Activated T-cell treated with anti-CD3 and anti-CD28 coated beads, Interleukin-2, amount 50 U/mL, for 24 hours (primary cell): ENCODE results near the gene ADRB1.
A peak's percentile ranks its signal among the peaks of the same experiment; 100 is the strongest.

ENCODE experiments used
- DNase-seq: peaks from one replicate; pipeline ENCODE4 v3.0.0-alpha.2; 2020
- H3K27ac Mint-ChIP-seq: 2 replicates; pipeline ENCODE4 v1.8.0; 2020; ENCODE audit warnings: mild to moderate bottlenecking, mixed read lengths
- H3K27me3 Mint-ChIP-seq: 2 replicates; pipeline ENCODE4 v1.8.0; 2020; ENCODE audit warnings: mixed read lengths
- H3K36me3 Mint-ChIP-seq: 2 replicates; pipeline ENCODE4 v1.8.0; 2020; ENCODE audit warnings: low read depth, mixed read lengths
- H3K4me1 Mint-ChIP-seq: 2 replicates; pipeline ENCODE4 v1.8.0; 2020; ENCODE audit warnings: low read depth, mixed read lengths
- H3K4me3 Mint-ChIP-seq: 2 replicates; pipeline ENCODE4 v1.8.0; 2020; ENCODE audit warnings: mild to moderate bottlenecking, moderate library complexity, mixed read lengths
- H3K9me3 Mint-ChIP-seq: 2 replicates; pipeline ENCODE4 v1.8.0; 2020; ENCODE audit warnings: mixed read lengths

ADRB1 gene

DNA sequence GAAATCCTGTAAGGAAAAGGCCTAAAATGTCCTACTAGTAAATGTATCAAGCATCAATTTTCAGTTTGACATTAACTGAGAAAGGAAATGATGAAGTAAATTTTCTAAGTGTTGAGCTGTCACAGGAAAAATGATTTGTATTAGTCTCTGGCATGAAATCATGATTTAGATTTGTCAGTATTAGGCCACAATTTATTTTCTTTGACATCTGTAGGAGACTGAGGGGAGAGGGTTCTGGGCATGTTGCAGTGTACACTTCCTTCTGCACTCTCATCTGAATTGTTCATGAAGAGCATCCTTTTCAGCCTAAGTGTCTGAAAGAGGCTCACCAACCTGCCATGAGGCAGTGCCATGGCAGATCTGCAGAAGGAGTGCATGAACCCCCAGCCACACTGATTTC is 15.9 kb downstream of the ADRB1 start:
- Mint-ChIP-seq H3K4me3 (no peak overlapping the region), H3K27ac (no peak overlapping the region), H3K4me1 (peaks cover 8% of the 10 kb centered on the region), H3K9me3 (no peaks in the 10 kb centered on the region), H3K36me3 (no peaks in the 10 kb centered on the region), H3K27me3 (peaks cover 13% of the 10 kb centered on the region)
- no peak for DNase-seq

DNA sequence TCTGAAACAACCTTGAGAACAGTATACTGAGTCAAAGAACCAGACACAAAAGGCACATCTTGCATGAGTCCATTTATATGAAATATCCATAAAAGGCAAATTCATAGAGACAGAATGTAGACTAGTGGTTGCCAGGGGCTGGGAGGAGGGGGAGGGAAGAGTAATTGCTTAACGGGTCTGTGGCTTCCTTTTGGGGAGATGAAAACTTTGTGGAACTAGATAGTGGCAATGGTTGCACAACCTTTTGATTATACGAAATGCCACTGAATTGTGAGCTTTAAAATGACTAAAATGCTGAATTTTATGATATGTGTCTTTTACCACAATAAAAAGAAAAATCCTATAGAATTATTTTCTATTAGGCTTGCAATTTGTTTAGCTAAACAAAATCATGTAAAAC is 16.8 kb downstream of the ADRB1 start:
- Mint-ChIP-seq H3K4me3 (no peak overlapping the region), H3K27me3 (peaks cover 9% of the 10 kb centered on the region)

DNA sequence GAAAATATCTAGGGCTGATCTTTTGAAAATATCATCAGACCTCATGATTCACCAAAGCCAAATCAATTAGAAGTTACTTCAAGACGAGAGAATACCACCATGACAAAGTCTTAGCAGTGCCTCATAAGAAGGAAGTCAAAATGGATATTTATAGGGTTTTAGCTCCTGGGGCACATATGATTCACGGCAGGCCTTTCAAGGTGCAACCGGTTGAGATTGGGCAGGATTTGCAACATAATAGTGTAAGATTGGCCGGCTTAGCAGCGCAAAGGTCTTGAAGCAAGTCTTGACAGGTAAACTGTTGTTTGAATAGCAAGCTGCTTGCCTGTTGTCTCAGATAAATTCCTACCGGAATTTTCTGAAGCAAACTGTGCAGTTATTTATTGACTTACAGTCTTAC is 17.5 kb downstream of the ADRB1 start:
- peaks cover 8% of the 10 kb centered on the region for H3K4me1 Mint-ChIP-seq
- H3K27ac Mint-ChIP-seq: no peak overlapping the region
- DNase-seq: no peak
- peaks cover 8% of the 10 kb centered on the region for H3K27me3 Mint-ChIP-seq
- H3K36me3 Mint-ChIP-seq: no peaks in the 10 kb centered on the region
- H3K9me3 Mint-ChIP-seq: no peaks in the 10 kb centered on the region
- no peak overlapping the region for H3K4me3 Mint-ChIP-seq

More for the DNA sequence above, 16.8 kb downstream of the ADRB1 start:
- no peak for DNase-seq
- Mint-ChIP-seq H3K9me3 (no peaks in the 10 kb centered on the region), H3K36me3 (no peaks in the 10 kb centered on the region), H3K27ac (no peak overlapping the region), H3K4me1 (peaks cover 8% of the 10 kb centered on the region)

DNA sequence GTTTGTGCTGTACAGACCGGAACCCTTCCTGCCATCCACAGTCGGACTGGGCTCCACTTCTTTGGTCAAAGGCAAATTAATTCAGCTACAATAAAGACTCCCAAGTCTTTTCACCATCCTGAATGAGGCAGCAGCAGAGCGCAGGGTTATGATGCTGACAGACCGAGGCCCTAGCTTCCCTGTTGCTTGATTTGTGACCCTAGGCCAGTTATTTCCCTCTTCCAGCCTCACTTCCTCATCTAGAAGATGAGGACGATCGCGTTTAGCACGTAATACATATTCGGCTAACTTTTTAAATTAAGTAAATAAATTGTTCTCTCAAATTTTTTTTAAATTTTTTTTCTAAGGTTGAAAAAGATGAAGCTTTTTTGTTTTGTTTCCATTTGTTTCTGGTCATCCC is 18.1 kb downstream of the ADRB1 start:
- Mint-ChIP-seq H3K27me3 (peaks cover 8% of the 10 kb centered on the region), H3K9me3 (no peaks in the 10 kb centered on the region), H3K36me3 (no peaks in the 10 kb centered on the region), H3K4me3 (no peak overlapping the region), H3K4me1 (peaks cover 8% of the 10 kb centered on the region), H3K27ac (no peak overlapping the region)
- DNase-seq: no peak

DNA sequence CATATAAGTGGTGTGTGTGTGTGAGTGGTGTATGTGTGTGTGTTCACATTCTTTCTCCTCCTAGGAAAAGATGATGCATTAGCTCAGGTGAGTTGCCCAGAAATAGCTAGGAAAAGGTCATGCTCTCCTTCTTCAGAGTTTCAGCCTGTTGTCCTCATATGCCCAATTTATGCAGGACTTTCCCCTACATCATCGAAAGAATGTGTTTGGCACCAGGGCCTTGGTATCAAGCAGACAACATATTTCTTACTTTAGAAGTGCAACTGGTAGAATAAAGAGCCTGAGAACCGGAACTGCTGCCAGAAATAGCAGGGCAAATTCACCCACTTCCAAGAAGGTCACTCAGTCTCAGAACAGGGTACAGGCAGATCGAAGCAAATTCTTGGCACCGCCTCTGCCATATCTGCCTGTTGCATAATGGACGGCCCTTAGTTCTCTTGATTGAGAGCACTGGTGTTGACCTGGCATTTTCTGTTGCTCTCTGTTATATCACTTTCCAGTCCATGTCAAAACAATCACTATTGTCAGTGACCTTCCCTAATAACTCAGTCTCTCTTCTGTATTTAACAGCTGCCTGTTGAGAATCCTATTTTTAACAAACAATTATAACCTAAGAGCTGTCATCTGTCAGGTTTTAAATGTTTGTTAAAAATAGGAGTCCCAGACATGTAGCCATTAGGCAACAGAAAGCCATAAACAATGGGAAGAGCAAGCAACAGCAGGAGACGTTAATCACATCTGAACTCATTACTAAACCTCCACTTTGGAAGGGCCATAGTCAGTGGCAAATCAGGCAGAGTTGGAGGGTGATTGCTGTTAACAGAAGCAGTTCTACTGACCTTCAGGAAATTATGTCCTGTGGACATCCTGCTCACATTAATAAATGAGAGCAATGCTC is 20.7 kb downstream of the ADRB1 start:
- peaks cover 8% of the 10 kb centered on the region for H3K27me3 Mint-ChIP-seq
- no peaks in the 10 kb centered on the region for H3K9me3 Mint-ChIP-seq
- no peak overlapping the region for H3K4me3 Mint-ChIP-seq
- no peak for DNase-seq
- H3K27ac Mint-ChIP-seq: no peak overlapping the region
- H3K36me3 Mint-ChIP-seq: no peaks in the 10 kb centered on the region
- peaks cover 16% of the 10 kb centered on the region for H3K4me1 Mint-ChIP-seq

DNA sequence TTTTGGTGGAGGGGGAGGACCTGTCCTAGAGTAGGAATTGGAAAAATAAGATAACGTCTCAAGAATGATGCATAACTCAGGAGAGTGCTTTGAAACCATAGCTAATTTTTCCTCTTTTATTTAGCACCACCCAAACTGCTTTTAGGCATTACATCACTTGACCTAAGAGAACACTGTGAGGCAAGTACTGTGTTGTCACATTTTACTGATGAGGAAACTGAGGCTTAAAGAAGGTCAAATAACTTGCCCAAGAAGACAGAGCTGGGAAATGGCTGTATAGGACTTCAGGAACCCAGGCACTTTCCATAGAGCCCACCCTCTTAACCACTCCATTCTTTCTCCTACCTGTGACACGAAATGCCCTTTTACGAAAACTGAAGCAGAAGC is 21.4 kb downstream of the ADRB1 start:
- no peaks in the 10 kb centered on the region for H3K36me3 Mint-ChIP-seq
- peaks cover 14% of the 10 kb centered on the region for H3K4me1 Mint-ChIP-seq
- no peak for DNase-seq
- no peaks in the 10 kb centered on the region for H3K9me3 Mint-ChIP-seq
- H3K4me3 Mint-ChIP-seq: no peak overlapping the region
- H3K27ac Mint-ChIP-seq: no peak overlapping the region
- H3K27me3 Mint-ChIP-seq: peaks cover 8% of the 10 kb centered on the region

DNA sequence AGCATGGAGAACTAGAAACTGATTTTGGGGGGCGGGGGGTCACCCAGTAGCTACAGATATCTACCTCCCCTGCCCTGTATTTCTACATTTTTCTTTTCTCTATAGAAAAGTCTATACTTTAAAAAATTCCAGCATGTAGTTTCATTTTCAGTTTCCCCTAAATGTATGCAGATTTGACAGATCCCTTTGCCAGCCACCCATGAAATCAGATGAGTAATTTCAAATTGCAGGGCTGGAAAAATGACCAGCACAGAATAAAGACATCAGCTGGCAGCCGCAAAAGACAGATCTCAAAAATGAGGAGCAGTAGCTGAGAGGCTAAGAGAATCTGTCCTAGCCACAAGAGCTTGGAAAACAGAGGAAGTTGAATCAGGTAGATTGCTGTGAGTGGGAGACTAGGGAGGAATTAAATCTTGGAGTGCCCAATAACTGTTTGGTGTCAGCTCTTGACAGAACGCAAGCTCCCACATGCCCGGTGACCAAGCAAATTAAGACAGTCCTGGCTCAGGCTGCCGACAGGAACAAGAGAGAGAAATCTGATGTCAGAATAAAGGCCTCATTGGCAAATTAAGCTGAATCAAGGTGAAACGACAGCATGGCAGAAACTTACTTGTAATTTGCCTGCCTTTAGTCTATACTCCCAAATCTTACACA is 24.5 kb downstream of the ADRB1 start:
- Mint-ChIP-seq H3K4me3 (no peak overlapping the region), H3K27me3 (peaks cover 4% of the 10 kb centered on the region), H3K36me3 (no peaks in the 10 kb centered on the region), H3K4me1 (peaks cover 13% of the 10 kb centered on the region), H3K9me3 (no peaks in the 10 kb centered on the region), H3K27ac (peak overlapping the region; percentile 18)
- DNase-seq: no peak

DNA sequence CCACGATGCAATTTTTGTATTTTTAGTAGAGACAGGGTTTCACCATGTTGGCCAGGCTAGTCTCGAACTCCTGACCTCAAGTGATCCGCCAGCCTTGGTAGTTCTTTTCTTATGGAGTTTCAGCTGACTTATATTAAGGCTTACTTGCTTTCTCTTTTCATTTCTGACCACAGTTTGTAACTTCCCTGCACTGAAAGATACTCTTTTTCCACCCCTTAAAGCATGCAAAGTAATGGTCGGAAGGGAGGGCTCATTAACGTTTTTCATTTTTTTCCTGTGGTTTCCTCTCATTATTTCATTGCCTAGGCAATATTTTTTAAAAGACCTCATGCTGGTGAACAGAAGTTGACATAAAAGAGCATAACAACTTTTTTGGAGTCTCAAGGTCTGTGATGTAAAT is 27.0 kb downstream of the ADRB1 start:
- Mint-ChIP-seq H3K4me1 (peaks cover 22% of the 10 kb centered on the region), H3K27ac (no peak overlapping the region), H3K36me3 (no peaks in the 10 kb centered on the region), H3K4me3 (no peak overlapping the region), H3K9me3 (no peaks in the 10 kb centered on the region), H3K27me3 (no peaks in the 10 kb centered on the region)
- DNase-seq: no peak

DNA sequence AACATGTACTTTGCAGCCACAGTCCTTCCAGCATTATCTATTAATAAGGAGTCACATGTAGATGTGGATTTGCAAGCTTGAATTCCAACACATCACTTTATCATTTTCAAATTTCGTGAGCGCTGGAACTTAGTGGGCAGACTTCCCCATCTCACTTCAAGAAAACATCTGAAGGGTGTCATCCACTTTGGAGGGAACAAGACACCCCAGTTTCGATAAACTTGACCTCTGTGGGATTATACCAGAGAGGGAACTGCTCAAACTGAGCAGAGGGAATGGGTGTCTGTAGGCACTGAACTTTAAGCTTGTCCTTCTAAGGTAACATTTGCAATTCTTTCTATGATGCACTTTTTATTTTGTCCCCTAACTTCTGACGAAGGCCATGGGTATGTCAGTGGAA is 27.5 kb downstream of the ADRB1 start:
- Mint-ChIP-seq H3K36me3 (no peaks in the 10 kb centered on the region), H3K4me1 (peaks cover 22% of the 10 kb centered on the region), H3K27ac (no peak overlapping the region)

DNA sequence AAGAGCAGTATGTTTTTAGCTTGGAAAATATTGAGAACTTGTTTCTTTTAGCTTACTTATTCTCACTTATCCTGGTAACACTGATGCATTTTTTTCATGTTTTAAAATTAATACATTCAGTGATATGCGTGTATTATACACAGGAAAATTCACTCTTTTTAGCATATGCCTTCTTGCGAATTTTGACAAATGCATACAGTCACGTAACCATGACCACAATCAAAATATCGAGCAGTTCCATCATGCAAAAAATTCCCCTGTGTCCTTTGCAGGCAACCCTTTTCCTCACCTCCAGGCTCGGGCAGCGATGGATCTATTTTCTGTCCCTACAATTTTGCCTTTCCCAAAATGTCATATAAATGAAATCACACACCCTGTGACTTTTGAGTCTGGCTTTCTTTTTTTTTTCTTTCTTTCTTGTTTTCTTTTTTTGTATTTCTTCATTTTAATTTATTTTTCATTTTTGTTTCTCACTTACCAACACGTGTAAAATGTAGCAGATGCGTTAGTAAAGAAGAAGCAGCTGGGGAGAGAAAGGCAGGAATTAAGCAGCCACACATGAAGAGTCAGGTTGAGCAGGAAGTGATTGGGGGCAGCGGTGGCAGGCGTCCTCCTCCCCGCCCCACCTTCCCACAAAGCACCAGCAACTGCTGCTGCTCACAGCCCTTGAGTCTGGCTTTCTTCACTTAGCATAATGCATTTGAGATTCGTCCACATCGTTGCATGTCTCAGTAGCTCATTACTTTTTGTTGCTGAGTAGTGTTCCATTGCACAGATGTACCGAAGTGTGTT is 29.9 kb downstream of the ADRB1 start:
- no peak overlapping the region for H3K4me3 Mint-ChIP-seq
- H3K4me1 Mint-ChIP-seq: peaks cover 15% of the 10 kb centered on the region
- H3K36me3 Mint-ChIP-seq: no peaks in the 10 kb centered on the region
- H3K9me3 Mint-ChIP-seq: no peaks in the 10 kb centered on the region
- H3K27ac Mint-ChIP-seq: no peak overlapping the region
- no peak for DNase-seq
- H3K27me3 Mint-ChIP-seq: no peaks in the 10 kb centered on the region

More for the DNA sequence above, 27.5 kb downstream of the ADRB1 start:
- no peak for DNase-seq
- no peaks in the 10 kb centered on the region for H3K9me3 Mint-ChIP-seq
- no peaks in the 10 kb centered on the region for H3K27me3 Mint-ChIP-seq
- no peak overlapping the region for H3K4me3 Mint-ChIP-seq

DNA sequence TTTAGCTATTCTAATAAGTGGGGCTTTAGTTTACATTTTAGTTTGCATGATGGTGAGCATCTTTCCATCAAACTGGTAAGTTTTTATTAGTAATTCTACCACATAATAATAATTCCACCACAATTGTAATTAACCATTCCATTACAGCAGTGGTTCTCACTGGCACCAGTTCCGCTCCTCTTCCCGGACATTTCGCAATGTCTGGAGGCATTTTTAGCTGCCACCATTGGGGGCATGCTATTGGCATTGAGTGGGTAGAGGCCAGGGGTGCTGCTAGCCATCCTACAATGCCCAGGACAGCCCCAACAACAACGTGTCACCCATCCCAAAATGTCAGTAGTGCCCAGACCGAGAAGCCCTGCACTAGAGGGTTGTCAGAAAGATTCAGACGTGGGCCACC is 31.4 kb downstream of the ADRB1 start:
- H3K9me3 Mint-ChIP-seq: no peaks in the 10 kb centered on the region
- H3K36me3 Mint-ChIP-seq: no peaks in the 10 kb centered on the region
- no peaks in the 10 kb centered on the region for H3K27me3 Mint-ChIP-seq
- peaks cover 14% of the 10 kb centered on the region for H3K4me1 Mint-ChIP-seq
- no peak for DNase-seq
- no peak overlapping the region for H3K27ac Mint-ChIP-seq
- H3K4me3 Mint-ChIP-seq: no peak overlapping the region

DNA sequence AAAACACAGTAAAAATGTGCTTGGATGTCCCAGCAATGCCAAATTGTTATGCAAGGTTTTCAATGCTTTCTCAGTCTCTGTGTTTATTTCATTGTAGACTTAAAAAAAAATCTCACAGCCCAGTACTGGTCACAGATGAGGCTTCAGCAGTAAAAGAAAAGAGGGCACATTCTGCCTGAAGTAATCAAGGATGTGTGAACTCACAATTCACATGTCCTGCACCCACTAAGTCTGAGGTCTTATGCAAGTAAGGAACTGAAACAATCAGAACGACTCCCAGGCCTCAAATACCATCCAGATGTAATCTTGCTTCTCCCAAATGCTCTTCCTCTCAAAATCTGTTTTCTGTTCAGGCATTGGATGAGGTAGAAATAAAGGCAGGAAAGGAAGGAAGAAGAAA is 33.7 kb downstream of the ADRB1 start:
- no peak overlapping the region for H3K4me3 Mint-ChIP-seq
- H3K36me3 Mint-ChIP-seq: no peaks in the 10 kb centered on the region
- H3K27me3 Mint-ChIP-seq: no peaks in the 10 kb centered on the region
- H3K27ac Mint-ChIP-seq: no peak overlapping the region
- H3K4me1 Mint-ChIP-seq: peaks cover 10% of the 10 kb centered on the region
- H3K9me3 Mint-ChIP-seq: no peaks in the 10 kb centered on the region
- no peak for DNase-seq

DNA sequence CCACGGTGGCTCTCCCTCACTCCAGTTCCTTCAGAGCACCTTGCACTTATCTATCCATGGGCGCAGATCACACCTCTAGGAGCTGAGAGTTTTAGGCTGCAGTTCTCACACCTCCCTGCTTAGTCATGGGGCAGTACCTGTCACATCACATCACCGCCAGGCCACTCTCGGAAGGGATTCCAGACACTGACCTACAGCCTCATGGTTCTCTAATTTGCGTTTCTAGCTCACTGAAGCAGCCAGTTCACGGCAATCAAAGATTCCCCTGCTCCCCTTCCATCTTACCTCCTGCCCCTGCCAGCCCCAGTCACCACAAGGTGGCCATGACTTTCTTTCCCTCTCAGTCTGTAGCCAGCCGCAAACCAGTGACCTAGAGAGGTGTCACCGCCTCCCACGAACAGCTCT is 34.2 kb downstream of the ADRB1 start:
- no peak for DNase-seq
- no peak overlapping the region for H3K27ac Mint-ChIP-seq

DNA sequence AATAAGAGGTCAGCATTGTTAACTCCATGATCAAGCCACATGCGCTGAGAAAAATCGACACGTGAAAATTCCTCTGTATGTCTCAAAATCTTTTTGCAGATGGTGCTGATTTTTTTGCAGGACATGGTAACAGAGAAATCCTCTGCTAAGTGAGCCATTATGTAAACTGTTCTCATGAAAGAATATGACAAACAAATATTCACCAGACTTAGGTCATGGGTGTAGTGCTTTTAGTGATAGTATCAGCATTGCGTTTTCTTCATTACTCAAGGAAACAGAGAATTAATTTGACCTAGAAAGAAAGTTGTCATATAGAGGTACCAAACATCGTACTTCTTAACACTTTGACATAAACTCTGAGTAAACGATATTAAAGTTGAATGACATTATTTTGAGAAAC is 34.7 kb downstream of the ADRB1 start:
- Mint-ChIP-seq H3K9me3 (no peaks in the 10 kb centered on the region), H3K36me3 (no peaks in the 10 kb centered on the region), H3K27ac (no peak overlapping the region), H3K4me1 (peaks cover 8% of the 10 kb centered on the region), H3K4me3 (no peak overlapping the region), H3K27me3 (no peaks in the 10 kb centered on the region)
- DNase-seq: no peak

More for the DNA sequence above, 34.2 kb downstream of the ADRB1 start:
- Mint-ChIP-seq H3K27me3 (no peaks in the 10 kb centered on the region), H3K4me3 (no peak overlapping the region), H3K4me1 (peaks cover 10% of the 10 kb centered on the region), H3K9me3 (no peaks in the 10 kb centered on the region), H3K36me3 (no peaks in the 10 kb centered on the region)

DNA sequence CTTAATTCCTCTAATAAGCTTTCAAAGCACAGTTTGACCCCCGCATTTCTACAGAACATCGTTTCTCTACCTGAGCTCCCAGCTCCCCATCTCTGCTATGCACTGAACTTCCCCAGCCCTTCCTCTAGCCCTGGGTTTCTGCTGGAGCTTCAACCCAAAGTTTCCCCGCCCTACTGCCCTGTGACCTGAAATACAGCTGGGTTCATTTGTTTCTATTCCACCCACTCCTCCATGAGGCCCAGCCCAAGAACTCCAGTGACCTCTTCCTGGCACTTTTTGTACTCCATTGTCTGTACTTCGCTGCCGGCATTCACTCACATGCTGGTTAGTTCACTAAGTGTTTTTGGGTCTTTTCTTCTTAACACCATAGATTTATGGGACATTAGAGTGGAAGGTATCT is 35.8 kb downstream of the ADRB1 start:
- H3K36me3 Mint-ChIP-seq: no peaks in the 10 kb centered on the region
- no peaks in the 10 kb centered on the region for H3K9me3 Mint-ChIP-seq
- H3K4me3 Mint-ChIP-seq: no peak overlapping the region
- H3K27me3 Mint-ChIP-seq: no peaks in the 10 kb centered on the region
- no peak for DNase-seq
- H3K4me1 Mint-ChIP-seq: no peaks in the 10 kb centered on the region
- H3K27ac Mint-ChIP-seq: no peak overlapping the region
